Activated T-helper 2 cell treated with anti-CD3 and anti-CD28 coated beads, Interferon-gamma antibody, Interleukin-2, Interleukin-4, amounts not matched to agents 10 μg/mL and 5 μg/mL and 100 μg/mL, durations not matched to agents 14 hours and 24 hours and 36 hours (primary cell): ENCODE measurements around the gene MED31. TPM values are rescaled to one million over a fixed set of nuclear protein-coding genes. Genes with fewer than 3 reads are reported as not detected.

ENCODE experiments used
- DNase-seq: peaks from one replicate; pipeline ENCODE4 v3.0.0; 2021; ENCODE audit warnings: low spot score
- H3K27ac Mint-ChIP-seq: one replicate; pipeline ENCODE4 v1.8.0; 2021; ENCODE audit warnings: mixed read lengths
- H3K27me3 Mint-ChIP-seq: one replicate; pipeline ENCODE4 v1.8.0; 2021; ENCODE audit warnings: low read depth, mixed read lengths
- H3K36me3 Mint-ChIP-seq: one replicate; pipeline ENCODE4 v1.8.0; 2021; ENCODE audit warnings: low read depth, mixed read lengths
- H3K4me1 Mint-ChIP-seq: one replicate; pipeline ENCODE4 v1.8.0; 2021; ENCODE audit warnings: low read depth, mixed read lengths
- H3K4me3 Mint-ChIP-seq: one replicate; pipeline ENCODE4 v1.8.0; 2021; ENCODE audit warnings: low read depth, mild to moderate bottlenecking, moderate library complexity, mixed read lengths
- H3K9me3 Mint-ChIP-seq: one replicate; pipeline ENCODE4 v1.8.0; 2021; ENCODE audit warnings: mixed read lengths
- intact Hi-C: fragments of 100-400 bp; cut with micrococcal nuclease; formaldehyde crosslinking; loops from one replicate; pipeline ENCODE4 v1.15.1; 2023
- total RNA-seq: library from RNA; stranded (reverse); gene quantifications from 2 replicates; pipeline ENCODE4 v1.2.3, GENCODE V29; 2022

MED31 gene
- total RNA-seq, 1 donor from 2014 or later = 19.1 TPM

DNA sequence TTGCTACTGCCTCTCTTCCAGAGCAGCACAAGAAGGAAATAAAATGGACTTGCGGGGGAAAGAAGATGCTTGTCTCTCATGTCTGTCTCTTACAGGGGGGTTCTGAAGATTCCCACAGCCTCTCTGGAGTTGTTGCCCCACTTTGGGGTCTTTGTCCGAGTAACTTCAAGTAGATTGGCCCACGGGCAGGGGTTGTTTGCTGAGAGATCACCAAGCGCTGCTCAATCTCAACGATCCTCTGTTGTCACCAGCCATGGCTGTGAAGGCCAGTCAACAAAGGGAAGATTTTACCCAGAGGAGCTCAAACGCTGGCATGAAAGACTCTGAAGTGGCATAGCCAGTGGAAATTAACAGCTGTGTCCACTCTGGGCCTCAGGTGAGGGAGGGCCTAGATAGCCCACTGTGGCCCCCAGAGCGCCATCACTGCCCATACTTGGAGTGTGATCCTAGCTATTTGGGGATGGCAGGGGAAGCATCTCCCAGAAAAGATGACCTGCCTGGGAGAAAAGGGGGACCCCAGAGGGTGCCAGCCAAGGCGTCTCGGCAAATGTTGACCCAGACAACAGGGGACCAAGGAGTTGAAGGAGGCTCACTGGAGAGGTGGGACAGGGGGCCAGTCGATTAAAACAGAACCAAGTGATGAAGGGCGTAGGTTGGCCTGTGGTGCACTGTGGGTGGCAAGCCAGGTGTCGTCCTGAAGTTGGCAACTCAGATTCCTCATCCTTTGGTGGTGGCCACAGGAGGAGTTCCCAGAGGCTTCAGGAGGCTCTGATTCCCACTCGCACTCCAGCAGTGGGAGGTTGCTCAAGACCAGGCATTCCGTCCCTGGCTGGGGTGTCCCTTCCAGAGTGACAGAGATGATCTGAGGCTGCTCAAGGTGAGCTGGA lies 33.7 kb upstream of the MED31 start:
- DNase-seq = no peak
- Mint-ChIP-seq H3K4me1 (no peaks in the 10 kb centered on the region), H3K27me3 (peaks cover 19% of the 10 kb centered on the region), H3K27ac (no peak overlapping the region), H3K4me3 (no peak overlapping the region), H3K9me3 (no peaks in the 10 kb centered on the region), H3K36me3 (no peaks in the 10 kb centered on the region)
- intact Hi-C loops = no loop called here

DNA sequence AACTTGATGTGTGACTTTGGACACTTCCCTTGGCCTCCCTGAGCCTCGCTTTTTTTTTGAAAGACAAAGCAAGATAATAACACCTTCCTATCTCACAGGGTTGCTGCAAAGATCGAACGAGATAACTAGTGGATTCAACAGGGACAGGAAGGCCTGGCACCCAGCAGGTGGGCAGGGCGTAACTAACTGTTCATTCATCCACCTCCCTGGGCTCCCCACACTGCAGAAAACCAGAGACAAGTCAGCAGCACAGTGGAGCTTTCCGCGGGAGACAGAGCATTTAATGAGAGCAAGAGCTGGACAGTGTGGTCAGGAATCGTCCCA lies 33.0 kb upstream of the MED31 start:
- no peaks in the 10 kb centered on the region for H3K9me3 Mint-ChIP-seq
- intact Hi-C loops = no loop called here
- no peak overlapping the region for H3K27ac Mint-ChIP-seq
- peaks cover 19% of the 10 kb centered on the region for H3K27me3 Mint-ChIP-seq
- DNase-seq = no peak
- H3K4me1 Mint-ChIP-seq = no peaks in the 10 kb centered on the region
- no peaks in the 10 kb centered on the region for H3K36me3 Mint-ChIP-seq
- H3K4me3 Mint-ChIP-seq = no peak overlapping the region

DNA sequence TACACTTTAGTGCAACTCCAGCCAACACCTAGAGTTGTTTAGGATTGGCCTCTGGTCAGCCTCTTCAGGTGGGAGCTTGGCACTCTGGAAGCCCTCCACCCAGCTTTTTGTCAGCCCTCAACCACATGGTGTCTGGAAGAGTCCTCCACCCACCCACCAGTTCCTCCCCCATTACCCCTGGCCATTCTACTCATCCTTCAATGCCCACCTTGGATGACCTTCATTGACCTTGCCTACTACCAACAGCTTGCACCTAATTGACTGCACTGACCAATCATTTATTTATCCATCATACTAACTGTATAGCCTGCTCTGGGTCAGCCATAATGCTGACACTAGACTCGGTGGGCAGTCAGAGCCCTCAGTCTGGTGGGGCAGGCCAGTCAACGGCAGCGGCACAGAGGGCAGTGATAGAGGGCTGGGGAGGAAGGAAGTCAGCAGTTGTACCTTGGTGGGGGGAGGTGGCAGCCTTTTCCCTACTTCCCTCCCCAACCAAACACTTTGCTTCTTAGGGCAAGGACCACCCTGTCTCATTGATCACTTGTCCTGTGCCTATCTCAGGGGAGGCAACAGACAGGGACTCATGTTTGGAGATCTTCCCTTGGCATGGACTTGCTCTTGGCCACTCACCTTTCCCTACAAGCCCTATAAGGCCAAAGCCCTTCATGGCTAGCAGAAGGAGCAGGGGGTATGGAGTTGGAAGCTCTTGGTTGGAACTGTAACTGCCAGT lies 32.5 kb upstream of the MED31 start:
- no peak overlapping the region for H3K4me3 Mint-ChIP-seq
- DNase-seq = no peak
- no peaks in the 10 kb centered on the region for H3K9me3 Mint-ChIP-seq
- intact Hi-C loops = no loop called here
- H3K27ac Mint-ChIP-seq = no peak overlapping the region
- no peaks in the 10 kb centered on the region for H3K4me1 Mint-ChIP-seq
- no peaks in the 10 kb centered on the region for H3K36me3 Mint-ChIP-seq
- H3K27me3 Mint-ChIP-seq = peaks cover 20% of the 10 kb centered on the region

DNA sequence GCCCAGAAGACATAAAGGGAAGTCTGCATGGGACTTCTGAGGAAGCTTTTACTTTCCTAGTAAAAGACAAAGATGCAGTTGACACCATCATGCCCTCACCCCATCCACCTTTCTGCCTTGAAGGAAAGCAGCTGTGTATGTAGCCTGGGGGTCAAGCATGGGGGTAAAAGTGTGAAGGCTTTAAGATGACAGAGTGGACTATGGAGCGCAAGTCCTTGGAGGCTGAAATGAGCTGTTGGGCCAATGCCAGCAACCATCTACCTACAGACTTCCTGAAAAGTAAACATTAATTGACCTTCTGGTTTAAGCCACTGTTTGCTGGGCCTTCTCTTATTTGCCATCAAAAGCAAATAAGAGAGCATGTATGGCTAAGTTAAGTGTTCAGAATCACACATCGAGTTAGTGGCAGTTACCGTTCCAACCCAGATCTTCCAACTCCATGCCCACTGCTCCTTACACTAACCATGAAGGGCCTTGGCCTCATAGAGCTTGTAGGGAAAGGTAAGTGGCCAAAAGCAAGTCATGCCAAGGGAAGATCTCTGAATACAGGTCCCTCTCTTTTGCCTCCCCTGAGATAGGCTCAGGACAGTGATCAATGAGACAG lies 31.8 kb upstream of the MED31 start:
- Mint-ChIP-seq H3K36me3 (no peaks in the 10 kb centered on the region), H3K4me1 (no peaks in the 10 kb centered on the region), H3K9me3 (no peaks in the 10 kb centered on the region), H3K27ac (no peak overlapping the region), H3K4me3 (no peak overlapping the region), H3K27me3 (peaks cover 27% of the 10 kb centered on the region)
- intact Hi-C loops = no loop called here
- DNase-seq = no peak

DNA sequence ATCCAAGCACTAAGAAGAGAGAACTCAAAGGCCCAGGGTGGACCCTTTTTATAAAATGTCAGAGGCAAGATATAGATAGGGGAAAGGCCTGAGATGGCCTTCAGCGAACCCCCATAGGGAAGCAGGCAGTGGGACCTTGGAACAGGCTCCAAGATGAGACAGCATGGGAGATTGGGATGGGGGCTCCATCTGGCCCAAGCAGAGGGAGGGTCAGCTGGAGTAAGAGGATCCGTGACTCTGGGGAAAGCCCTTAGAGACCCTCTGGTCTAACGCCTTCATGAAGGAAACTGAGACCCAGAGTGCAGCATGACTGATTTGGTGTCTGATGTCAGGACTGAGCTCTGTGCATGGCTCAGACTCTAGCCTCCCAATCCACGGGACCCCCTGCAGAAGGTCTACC lies 30.9 kb upstream of the MED31 start:
- Mint-ChIP-seq H3K27ac (no peak overlapping the region), H3K27me3 (peaks cover 29% of the 10 kb centered on the region)

DNA sequence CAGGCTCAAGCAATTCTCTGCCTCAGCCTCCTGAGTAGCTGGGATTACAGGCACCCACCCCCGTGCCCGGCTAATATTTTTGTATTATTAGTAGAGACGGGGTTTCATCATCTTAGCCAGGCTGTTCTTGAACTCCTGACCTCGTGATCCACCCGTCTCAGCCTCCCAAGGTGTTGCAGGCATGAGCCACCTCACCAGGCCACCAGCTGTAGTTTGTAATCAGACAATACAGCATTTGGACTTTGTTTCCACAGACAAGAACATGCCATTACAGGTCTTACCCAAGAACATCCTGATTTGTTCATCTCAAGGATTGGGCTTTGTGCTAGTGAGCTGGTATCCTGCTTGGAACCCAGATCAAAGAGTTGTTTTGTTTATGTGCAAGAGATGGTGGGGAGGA lies 30.3 kb upstream of the MED31 start:
- Mint-ChIP-seq H3K4me1 (peaks cover 3% of the 10 kb centered on the region), H3K27me3 (peaks cover 29% of the 10 kb centered on the region), H3K9me3 (no peaks in the 10 kb centered on the region), H3K4me3 (no peak overlapping the region), H3K36me3 (no peaks in the 10 kb centered on the region), H3K27ac (no peak overlapping the region)
- DNase-seq = no peak
- intact Hi-C loops = no loop called here

More for the DNA sequence above, 30.9 kb upstream of the MED31 start:
- H3K4me3 Mint-ChIP-seq = no peak overlapping the region
- intact Hi-C loops = no loop called here
- no peaks in the 10 kb centered on the region for H3K36me3 Mint-ChIP-seq
- no peak for DNase-seq
- H3K4me1 Mint-ChIP-seq = peaks cover under 1% of the 10 kb centered on the region
- no peaks in the 10 kb centered on the region for H3K9me3 Mint-ChIP-seq

DNA sequence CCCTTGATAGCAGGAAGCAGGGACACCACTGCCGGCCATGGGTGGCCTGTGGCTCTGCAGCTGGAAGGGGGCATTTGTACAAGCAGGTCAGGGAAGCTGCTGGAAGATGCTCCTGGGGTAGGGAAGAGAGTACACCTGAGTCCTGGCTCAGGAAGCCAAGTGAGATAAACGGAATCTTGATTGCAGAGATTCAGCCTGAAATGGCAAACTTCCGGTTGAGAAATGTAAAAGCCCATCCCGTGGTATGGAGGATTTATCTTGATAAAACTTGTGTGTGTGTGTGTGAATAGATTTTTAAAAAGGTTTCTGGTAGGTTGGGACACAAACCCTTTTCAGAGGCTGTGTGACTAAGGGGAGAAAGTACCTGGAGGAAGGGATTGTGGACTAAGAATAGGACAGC lies 29.8 kb upstream of the MED31 start:
- H3K36me3 Mint-ChIP-seq = no peaks in the 10 kb centered on the region
- DNase-seq = no peak
- peaks cover 29% of the 10 kb centered on the region for H3K27me3 Mint-ChIP-seq
- no peak overlapping the region for H3K4me3 Mint-ChIP-seq
- intact Hi-C loops = no loop called here
- no peak overlapping the region for H3K27ac Mint-ChIP-seq
- peaks cover 3% of the 10 kb centered on the region for H3K4me1 Mint-ChIP-seq
- H3K9me3 Mint-ChIP-seq = no peaks in the 10 kb centered on the region

DNA sequence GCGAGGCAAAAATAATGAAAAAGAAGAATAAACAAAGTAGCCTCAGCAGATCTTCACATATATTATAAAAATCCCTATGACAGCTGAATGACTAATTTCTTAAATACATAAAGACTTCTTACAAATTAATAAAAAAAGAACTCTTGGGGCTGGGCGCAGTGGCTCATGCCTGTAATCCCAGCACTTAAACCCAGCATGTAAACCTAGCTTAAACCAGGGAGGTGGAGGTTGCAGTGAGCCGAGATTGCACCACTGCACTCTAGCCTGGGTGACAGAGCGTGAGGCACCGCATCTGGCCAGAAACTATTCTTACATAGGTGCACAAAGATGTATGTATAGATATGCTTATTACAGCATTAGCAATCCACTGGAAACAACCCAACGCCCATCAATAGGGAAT lies 27.8 kb upstream of the MED31 start:
- no peaks in the 10 kb centered on the region for H3K36me3 Mint-ChIP-seq
- H3K27me3 Mint-ChIP-seq = peaks cover 35% of the 10 kb centered on the region
- H3K27ac Mint-ChIP-seq = no peak overlapping the region
- intact Hi-C loops = no loop called here
- H3K4me3 Mint-ChIP-seq = no peak overlapping the region
- no peaks in the 10 kb centered on the region for H3K9me3 Mint-ChIP-seq
- peaks cover 3% of the 10 kb centered on the region for H3K4me1 Mint-ChIP-seq
- no peak for DNase-seq

DNA sequence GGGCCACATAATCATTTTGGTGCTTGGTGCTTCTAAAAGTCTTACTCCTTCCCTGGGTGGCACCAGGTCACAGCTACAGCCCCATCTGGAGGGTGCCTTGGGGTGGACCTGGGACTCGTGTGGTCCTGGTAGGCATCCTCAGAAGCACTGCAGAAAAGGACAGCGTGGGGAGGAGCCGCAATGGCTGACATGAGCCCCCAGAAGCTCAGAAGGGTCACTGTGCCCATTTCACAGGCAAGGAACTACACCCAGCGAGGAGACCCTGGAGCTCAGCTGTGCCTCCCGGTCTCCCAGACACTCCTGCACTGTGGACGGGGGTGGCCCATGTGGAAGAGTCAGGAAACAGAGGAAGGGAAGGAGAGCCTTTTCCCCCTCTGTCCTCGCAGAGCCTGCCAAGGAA lies 26.5 kb upstream of the MED31 start:
- Mint-ChIP-seq H3K36me3 (no peaks in the 10 kb centered on the region), H3K9me3 (no peaks in the 10 kb centered on the region), H3K27me3 (peaks cover 35% of the 10 kb centered on the region), H3K4me3 (no peak overlapping the region), H3K27ac (no peak overlapping the region), H3K4me1 (peaks cover 3% of the 10 kb centered on the region)
- no peak for DNase-seq
- intact Hi-C loops = no loop called here

DNA sequence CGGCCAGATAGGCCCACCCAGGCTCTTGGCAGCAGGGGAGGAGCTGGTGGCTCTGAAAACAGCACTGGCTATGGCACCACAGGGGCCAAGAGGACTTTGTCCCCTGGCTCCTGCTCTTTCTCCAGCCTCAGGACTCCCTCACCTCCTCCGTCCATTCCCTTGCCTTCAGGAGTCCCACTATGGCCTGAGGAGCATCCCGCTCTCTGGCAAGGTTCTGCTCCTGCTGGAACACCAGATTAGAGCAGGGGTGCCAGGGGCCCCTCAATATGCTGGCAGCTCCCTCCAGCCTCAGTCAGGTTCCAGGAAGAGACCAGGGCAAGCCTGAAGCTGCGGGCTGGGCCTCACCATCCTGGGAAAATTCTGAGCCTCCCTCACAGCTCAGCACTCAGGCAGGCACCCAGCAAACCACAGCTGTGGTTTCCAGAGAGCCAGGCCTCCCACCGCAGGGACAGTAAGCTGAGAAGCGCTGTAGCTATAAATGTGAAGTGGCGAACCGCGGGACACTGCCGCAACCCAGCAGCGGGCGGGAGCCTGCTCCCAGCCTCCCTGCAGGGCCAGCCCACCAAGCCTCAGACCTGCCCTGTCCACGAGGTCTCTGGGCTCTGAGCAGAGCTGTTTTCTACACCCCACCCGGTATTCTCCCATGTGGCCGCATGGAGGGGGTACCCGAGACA lies 25.9 kb upstream of the MED31 start:
- intact Hi-C loops = no loop called here
- H3K4me1 Mint-ChIP-seq = peaks cover 3% of the 10 kb centered on the region
- no peaks in the 10 kb centered on the region for H3K36me3 Mint-ChIP-seq
- DNase-seq = no peak
- no peak overlapping the region for H3K27ac Mint-ChIP-seq
- no peak overlapping the region for H3K4me3 Mint-ChIP-seq
- no peaks in the 10 kb centered on the region for H3K9me3 Mint-ChIP-seq
- H3K27me3 Mint-ChIP-seq = peaks cover 32% of the 10 kb centered on the region

DNA sequence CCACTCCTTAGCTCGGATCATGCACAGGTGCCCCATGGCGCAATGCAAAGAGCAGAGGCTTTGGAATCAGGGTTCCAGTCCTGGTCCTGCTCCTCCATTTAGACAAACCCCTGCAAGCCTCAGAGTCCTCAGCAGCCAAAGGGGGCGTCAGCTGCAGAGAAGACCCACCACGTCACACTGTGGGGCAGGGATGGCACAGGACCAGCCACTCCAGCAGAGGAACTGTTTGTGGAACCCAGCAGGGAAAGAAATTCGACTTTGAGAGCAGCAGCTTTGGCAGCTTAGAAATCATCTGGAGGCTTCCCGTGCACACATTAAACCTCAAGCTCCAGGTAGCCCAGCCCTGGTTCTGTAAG lies 25.4 kb upstream of the MED31 start:
- H3K27me3 Mint-ChIP-seq = peaks cover 27% of the 10 kb centered on the region
- no peaks in the 10 kb centered on the region for H3K36me3 Mint-ChIP-seq
- H3K4me1 Mint-ChIP-seq = peaks cover 3% of the 10 kb centered on the region
- no peak overlapping the region for H3K27ac Mint-ChIP-seq
- DNase-seq = no peak
- intact Hi-C loops = no loop called here
- no peak overlapping the region for H3K4me3 Mint-ChIP-seq
- H3K9me3 Mint-ChIP-seq = no peaks in the 10 kb centered on the region

DNA sequence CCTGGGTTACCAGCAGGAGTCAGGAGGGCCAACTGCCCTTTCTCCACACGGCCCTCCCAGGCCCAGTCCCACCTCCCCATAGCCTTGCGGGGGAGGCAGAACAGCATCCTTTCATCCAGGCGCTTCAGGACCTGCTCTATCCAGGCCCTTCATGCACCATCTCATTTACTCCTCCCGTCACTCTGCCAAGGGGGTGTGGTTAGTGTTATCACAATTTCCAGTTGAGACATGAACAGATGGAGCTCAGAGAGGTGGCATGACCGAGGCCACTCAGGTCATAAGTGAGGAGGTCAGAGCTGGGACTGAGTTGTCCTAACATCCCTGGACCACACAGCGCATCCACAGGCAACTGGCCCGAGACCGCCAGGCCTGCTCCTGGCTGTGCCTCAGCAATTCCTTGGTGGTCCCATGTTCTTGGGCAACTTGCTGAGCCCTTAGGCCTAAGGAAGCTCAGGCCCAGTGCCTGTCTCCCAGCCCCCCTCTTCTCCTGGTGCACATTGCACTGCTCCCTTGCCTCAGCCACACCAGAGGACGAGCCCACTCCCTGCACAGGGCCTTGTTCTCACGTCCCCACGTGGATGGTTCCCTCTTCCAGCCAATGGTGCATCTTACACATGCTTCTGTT lies 23.9 kb upstream of the MED31 start:
- intact Hi-C loops = no loop called here
- H3K4me1 Mint-ChIP-seq = peaks cover 3% of the 10 kb centered on the region
- no peak for DNase-seq
- no peaks in the 10 kb centered on the region for H3K9me3 Mint-ChIP-seq
- H3K27me3 Mint-ChIP-seq = peaks cover 21% of the 10 kb centered on the region
- H3K4me3 Mint-ChIP-seq = no peak overlapping the region
- no peak overlapping the region for H3K27ac Mint-ChIP-seq
- H3K36me3 Mint-ChIP-seq = no peaks in the 10 kb centered on the region
